Activated CD8-positive, alpha-beta memory T cell treated with anti-CD3 and anti-CD28 coated beads, Interleukin-2, amount 50 U/mL, for 24 hours (primary cell): ENCODE data around the gene AHSP.
"Not testable (repeated sequence)": the region's sequence is repeated elsewhere in the genome, so short reads cannot be mapped to it uniquely, and the experiment has no call there.

Experiments used
- DNase-seq: peaks from one replicate; pipeline ENCODE4 v3.0.0-alpha.2; 2020; ENCODE audit errors: extremely low read depth

The AHSP gene, protein sequence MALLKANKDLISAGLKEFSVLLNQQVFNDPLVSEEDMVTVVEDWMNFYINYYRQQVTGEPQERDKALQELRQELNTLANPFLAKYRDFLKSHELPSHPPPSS

DNA sequence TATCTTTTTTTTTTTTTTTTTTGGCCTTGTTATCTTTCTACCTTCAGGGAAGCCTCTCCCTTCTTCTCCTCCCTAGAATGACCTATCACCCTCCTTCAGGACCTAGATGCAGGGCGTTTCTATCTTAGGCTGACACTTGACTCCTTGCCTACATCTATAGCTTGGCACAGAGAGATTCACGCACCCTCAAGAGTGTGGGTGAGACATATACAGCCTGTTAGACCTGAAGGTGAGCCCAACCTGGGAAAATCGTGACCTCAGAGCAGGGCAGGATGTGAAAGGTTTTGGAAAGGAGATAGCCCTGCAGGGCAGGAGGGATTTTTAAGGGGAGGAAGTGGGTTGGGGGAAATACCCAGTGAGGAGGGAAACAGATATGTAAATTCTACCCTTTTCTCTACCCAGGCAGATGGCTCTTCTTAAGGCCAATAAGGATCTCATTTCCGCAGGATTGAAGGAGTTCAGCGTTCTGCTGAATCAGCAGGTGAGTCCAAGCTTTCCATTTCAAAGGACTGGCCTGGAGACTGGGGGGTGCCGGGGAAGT lies at the start of gene AHSP:
AHSP (plus strand) TSS at position 167 of the 541 bp plus-strand sequence; CDS start at position 407, 240 bp downstream.
- DNase-seq: no peak

DNA sequence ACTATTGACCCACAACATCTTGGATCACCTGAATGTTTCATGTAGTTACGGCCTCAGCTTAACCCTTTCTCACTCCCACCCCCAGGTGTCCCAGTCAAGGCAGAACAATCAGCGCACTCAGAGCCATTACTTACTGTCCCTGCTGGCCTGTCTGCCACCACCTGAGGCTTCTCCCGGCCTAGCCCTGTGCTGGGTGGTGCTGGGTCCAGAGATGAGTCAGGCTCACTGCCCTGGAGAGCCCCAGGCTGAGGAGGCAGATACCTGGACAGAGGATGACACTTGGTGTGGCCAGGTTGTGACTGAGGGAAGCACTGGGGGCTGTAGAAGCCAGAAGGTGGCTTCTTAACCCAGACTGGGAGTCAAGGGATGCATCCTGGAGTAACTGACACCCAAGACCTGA lies 48.7 kb upstream of the AHSP start:
- no peak for DNase-seq

DNA sequence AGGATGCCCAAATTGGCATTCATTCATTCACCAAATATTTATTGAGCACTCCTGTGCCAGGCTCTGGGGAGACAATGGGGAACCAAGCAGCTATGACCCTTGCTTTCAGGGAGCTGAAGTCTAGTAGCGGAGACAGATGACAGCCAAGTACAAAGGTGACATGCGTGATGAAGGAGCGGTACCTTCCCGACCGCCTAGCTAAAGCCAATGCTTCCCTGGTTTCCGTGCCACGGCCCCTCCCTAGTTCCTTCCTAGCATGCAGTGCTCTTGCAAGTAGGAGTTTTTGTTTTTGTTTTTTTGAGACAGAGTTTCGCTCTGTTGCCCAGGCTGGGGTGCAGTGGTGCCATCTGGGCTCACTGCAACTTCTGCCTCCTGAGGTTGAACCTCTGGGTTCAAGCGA lies 47.9 kb upstream of the AHSP start:
- no peak for DNase-seq

DNA sequence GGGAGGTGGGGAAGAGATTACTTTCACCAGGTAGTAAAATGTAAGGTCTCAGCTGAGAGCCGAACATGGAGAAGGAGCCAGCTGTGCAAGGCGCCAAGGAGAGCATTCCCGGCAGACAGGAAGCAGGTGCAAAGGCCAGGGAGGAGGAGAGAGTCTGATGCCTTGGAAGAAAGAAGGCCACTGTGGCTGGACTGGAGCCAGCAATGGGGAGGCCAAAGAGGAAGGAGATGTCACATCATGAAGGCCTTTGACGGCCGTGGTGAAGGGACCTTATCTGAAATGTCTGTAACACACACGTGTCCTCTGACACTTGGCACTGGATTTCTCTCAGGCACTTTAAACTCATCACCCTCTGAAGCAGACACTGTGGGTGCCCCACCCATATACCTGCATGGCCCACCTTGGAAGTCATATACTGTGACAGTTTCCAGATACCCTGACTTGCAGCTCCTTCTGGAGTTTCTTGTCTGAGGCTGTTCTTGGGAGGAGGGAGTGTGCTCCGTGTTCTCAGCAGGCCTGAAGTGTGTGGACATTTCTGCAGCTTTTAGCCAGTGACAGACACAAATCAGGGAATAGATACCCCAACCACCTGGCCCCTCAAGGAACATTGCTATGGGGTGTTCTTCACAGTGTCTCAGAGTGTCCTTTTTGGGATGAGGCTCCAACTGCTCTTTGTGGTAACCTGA lies 46.7 kb upstream of the AHSP start:
- DNase-seq: no peak

DNA sequence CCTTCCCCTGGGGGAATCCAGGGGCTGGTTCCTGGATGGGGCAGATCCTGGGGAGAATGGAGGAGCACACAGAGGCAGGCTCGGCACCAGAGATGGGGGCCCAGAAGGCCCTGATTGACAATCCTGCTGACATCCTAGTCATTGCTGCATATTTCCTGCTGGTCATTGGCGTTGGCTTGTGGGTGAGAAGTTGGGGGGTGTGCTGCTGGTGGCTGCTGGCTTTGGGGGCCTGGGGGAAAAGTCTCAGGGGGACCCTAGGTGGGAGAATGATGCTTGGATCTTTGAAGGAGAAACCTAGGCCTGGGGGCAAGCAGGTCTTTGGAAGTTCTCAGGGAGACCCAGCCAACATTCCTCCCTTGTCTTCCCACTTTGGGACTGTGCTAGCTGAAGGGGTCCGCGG lies 44.6 kb upstream of the AHSP start, which contains the start of gene SLC5A2:
SLC5A2 (plus strand) TSS at position 43 of the 400 bp plus-strand sequence; CDS start at position 57, 14 bp downstream.
- DNase-seq: no peak

DNA sequence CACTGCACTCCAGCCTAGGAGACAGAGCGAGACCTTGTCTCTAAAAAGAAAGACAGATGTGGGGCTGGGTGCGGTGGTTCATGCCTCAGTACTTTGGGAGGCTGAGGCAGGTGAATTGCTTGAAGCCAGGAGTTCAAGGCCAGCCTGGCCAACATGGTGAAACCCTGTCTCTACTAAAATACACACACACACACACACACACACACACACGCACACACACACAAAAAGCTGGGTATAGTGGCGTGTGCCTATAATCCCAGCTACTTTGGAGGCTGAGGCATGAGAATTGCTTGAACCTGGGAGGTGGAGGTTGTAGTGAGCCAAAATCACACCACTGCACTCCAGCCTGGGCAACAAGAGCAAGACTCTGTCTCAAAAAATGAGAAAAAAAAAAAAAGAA lies 43.7 kb upstream of the AHSP start:
- DNase-seq: not testable (repeated sequence)

DNA sequence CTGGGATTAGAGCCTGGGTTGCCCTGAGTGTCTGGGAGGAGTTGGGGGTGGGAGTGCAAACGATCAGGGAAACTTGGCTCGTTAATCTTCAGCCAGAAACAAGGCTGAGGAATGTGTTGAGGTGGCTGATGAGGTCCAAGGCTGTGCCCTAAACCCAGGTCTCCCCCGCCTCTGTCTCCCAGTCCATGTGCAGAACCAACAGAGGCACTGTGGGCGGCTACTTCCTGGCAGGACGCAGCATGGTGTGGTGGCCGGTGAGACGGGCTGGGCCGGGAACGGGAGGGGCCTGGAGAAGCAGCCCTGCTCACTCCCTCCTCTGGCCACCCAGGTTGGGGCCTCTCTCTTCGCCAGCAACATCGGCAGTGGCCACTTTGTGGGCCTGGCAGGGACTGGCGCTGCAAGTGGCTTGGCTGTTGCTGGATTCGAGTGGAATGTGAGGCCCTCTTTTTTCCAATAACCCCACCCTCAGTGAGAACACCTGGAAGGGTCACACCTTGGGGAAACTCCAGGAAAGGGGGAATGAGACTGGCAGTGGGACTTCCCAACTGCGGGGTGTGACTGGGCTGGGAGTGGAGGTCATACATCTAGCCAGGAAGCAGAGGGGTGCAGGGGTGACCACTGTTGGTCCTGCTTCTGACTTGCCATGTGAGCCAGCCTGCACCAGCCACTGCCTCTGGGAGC lies 43.1 kb upstream of the AHSP start:
- DNase-seq: no peak

DNA sequence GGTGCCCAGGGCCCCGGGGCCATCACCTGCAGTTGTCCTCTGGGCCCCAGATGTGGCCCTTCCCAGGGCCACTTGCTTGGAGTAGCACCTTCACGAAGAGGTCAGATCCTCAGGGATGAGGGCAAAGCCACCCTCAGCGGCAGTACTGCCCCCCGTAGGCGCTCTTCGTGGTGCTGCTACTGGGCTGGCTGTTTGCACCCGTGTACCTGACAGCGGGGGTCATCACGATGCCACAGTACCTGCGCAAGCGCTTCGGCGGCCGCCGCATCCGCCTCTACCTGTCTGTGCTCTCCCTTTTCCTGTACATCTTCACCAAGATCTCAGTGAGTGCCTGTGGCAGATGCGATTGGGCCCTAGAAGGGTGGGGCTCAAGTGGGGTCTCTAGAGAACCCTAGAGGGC lies 42.1 kb upstream of the AHSP start:
- no peak for DNase-seq

DNA sequence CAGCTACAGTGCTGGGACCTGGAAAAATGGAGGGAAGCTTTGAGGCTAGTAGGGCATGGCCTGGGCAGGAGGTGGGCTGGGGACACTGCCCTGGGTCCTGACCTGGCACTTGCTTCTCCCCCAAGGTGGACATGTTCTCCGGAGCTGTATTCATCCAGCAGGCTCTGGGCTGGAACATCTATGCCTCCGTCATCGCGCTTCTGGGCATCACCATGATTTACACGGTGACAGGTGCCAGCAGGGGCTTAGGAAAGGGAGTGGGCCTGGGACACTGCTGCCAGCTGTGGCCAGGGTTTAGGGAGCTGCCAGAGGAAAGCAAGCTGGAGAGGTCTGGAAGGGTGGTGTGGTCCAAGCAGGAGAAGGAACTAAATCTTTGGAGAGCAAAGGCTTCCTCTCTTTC lies 41.7 kb upstream of the AHSP start:
- DNase-seq: no peak

DNA sequence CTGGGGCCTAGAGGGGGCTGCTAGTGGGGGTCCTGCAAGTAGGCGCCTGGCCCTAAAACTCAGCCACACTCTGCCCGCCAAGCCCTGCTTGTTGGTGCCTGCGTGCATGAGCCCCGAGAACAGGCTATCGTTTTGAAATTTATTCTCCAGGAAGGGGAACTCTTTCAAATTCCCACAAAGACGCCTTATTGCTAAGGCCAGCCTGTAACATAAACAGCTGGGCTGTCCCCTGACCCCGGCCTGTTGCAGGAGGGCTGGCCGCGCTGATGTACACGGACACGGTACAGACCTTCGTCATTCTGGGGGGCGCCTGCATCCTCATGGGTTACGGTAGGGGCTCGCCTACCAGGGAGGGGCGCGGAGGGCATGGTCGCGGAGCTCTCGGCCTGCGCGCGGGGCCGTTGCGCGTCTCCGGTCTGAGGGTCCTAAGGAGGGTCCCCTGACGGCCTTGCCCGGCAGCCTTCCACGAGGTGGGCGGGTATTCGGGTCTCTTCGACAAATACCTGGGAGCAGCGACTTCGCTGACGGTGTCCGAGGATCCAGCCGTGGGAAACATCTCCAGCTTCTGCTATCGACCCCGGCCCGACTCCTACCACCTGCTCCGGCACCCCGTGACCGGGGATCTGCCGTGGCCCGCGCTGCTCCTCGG lies 40.5 kb upstream of the AHSP start:
- DNase-seq: no peak

DNA sequence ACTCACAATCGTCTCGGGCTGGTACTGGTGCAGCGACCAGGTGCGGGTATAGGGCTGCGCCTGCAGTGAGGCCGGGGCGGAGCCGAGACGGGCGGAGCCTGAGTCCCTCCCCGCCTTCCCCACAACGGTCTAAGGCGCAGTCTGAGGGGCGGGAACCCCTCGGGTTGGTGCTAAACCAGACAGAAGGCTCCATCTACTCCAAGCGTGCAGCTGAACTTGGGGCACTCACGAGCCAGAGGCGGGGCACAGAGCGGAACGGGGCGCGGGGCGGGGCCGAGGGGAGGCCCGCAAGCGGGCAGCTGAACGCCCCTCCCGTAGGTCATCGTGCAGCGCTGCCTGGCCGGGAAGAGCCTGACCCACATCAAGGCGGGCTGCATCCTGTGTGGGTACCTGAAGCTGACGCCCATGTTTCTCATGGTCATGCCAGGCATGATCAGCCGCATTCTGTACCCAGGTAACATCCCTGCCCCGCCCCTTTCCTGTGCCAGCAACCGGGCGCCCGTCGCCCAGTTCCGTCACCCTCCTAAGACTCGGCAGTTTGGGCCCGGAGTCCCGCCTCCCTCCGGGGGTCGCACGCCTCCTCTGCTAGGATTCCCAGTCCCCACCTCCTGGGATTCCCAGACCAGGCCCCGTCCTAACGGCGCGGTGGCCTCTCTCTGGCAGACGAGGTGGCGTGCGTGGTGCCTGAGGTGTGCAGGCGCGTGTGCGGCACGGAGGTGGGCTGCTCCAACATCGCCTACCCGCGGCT lies 39.8 kb upstream of the AHSP start:
- DNase-seq: peak; percentile 26

DNA sequence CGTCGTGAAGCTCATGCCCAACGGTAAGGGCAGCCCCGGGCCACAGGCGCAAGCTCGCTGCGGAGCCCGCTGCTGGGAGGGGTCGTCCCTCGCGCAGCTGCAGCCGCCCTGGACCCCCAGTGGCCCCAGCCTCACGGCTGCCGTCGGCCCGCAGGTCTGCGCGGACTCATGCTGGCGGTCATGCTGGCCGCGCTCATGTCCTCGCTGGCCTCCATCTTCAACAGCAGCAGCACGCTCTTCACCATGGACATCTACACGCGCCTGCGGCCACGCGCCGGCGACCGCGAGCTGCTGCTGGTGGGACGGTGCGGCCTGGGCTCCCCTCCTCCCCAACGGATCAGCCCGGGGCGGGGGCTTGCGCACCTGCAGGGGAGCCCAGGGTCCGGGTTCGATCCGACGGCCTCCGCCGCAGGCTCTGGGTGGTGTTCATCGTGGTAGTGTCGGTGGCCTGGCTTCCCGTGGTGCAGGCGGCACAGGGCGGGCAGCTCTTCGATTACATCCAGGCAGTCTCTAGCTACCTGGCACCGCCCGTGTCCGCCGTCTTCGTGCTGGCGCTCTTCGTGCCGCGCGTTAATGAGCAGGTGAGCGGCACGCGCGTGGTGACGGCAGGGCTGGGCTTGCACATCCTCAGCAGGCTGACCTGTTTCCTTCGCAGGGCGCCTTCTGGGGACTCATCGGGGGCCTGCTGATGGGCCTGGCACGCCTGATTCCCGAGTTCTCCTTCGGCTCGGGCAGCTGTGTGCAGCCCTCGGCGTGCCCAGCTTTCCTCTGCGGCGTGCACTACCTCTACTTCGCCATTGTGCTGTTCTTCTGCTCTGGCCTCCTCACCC lies 39.0 kb upstream of the AHSP start:
- no peak for DNase-seq

DNA sequence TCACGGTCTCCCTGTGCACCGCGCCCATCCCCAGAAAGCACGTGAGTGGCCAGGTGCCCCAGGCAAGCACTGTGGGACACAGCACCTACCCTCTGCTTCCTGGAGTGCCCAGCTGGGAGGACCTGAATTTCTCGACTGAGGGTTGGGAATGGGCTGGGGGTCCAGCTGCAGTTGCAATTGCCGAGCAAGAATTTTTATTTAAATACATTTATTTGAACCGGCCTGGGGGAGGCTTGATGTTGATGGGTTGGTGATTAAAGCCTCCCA lies 38.5 kb upstream of the AHSP start:
- no peak for DNase-seq

DNA sequence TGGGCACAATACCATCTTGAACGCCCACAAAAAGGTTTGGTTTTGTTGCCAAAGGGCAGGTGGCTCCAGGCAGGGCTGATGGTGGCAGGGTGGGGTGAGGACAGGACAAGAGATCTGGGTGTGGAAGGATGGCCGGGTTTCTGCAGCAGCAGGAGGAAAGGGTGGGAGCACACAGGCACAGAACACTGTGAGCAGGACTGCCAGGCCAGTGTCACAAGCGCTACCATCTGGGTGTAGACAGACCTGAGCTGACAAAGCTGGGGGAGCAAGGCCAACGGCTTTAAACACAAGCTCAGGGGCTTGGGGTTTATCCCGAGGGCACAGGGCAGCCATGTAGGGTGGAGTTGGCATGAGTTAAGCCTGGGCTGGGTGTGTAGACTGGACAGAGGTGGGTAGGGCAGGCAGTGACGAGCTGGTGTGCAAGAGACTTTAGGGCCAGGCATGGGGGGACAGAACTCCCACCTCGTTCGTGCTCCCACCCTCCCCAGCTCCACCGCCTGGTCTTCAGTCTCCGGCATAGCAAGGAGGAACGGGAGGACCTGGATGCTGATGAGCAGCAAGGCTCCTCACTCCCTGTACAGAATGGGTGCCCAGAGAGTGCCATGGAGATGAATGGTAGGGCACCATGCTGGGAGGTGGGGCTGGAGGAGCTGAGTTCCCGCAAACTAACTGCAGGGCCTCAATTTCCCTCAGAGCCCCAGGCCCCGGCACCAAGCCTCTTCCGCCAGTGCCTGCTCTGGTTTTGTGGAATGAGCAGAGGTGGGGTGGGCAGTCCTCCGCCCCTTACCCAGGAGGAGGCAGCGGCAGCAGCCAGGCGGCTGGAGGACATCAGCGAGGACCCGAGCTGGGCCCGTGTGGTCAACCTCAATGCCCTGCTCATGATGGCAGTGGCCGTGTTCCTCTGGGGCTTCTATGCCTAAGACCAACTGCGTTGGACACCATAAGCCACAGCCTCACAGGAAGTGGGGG lies 37.8 kb upstream of the AHSP start:
- DNase-seq: no peak

DNA sequence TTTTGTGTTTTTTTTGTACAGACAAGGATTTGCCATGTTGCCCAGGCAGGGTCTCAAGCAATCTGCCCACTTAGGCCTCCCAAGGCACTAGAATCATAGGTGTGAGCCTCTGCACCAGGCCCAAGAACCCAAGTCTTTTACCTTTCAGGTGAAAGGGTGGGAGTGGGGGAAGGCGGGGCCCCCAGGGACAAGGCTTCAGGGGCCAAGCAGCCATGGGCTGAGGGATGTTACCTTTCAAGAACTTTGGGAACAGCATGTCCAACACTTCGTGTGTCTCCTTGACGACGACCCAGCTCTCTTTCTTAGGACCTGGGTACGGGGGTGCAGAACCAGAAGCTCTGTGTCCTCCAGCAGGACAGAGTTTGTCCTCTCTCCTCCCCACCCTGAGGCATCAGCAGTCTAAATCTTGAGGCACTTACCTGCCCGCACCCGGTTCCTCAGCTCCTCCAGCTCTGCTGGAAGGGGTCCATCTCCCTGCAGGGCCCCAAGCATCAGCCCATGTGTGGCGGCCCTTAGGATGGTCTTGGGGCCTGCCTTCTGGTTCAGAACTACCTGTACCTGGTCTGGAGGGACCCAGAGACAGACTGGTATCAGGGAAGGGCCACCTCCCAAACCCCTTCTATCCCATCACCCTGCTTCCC lies 35.8 kb upstream of the AHSP start:
- no peak for DNase-seq

DNA sequence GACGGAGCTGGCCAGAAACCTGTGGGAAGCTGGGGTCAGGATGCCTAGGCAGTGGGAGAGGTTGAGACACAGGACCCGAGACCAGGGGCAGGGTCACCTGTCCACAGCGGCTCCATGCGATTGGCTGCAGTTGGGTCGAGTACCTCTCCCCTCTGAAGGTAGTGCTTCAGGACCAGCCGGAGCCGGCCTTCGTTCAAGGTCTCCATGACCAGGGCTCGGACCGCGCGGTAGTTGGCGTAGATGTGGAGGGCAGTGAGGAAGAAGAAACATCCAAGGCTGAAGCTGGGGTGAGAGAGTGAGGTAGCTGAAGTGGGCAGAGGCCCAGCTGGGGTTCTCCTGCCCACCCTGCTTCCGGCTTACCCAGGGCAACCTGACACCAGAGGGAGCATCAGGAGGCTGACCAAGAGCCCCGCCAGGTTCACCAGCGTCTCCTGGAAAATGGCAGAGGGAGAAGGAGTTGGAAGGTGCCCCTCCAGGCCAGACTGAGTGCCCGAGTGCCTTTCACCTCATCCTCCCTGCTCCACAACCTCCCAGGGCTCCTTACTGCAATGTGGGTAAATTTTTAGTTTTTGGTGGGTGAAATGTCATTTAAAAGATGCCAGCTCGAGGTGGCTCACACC lies 34.1 kb upstream of the AHSP start:
- DNase-seq: no peak

DNA sequence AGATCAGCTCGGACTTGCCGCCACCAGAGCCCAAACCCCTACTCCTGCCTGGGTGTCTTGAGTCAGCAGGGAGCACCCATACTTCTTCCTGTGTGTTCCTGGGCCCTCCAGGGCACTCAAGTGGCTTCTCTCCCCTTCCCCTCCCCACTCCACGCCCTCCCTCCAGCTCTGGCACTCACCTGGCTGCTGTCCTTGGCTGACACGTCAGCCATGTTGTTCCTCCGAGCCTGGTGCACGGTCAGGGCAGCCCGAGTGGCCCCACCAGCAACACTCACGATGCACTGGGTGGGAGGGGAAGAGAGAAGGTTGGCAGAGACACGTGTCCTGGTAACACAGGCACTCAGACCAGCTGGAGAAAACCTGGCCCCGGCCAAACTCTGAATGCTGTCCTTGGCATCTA lies 31.0 kb upstream of the AHSP start:
- no peak for DNase-seq

DNA sequence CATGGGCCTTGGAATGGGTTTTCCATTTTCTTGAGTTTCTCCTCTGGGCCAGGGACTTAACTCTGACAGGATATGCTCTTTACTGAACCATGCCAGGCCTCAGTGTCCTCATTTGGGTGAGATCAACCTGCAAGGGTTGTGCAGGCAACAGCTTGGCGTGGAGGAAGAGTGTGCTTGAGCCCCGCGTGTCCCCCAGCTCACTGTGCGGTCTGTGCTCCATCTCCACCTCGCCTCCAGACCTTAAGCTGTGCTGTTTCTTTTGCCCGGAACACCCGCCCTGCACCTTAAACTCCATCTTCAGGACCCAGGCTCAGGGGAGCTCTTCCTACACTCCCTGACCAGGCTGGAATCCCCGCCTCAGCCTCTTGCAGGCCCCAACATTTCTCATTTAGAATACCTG lies 29.2 kb upstream of the AHSP start:
- DNase-seq: no peak

DNA sequence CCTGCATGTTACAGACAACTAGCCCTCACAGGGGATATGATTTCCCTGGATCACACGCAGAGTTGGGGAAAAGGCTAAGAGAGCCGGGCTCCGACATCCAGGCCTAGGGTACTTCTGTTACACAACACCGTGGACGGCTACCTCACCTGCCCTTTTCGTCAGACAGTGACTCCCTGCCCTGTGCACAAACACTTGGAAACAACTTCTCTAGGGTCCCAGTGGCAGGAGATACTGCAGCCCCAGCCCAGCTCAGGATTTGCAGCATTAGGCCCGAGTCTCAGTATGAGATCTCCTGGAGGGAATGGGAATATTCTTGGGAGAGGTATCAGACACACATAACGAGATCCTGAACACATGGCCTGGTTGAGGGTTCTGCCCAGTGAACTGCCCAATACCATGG lies 27.8 kb upstream of the AHSP start:
- DNase-seq: no peak
